Mesothelial cell of epicardium (in vitro differentiated cells): ENCODE results near the gene WRAP73. TPM values are rescaled to one million over a fixed set of nuclear protein-coding genes. Genes with fewer than 3 reads are reported as not detected.

Experiments
- DNase-seq, 2 experiments: peaks; one replicate each; pipeline ENCODE4 v3.0.0; 2021; ENCODE audit warnings: low spot score in 2 of 2; ENCODE audit not compliant: unreplicated experiment in 2 of 2
- H3K27ac Mint-ChIP-seq: 2 replicates; pipeline ENCODE4 v1.8.0; 2021; ENCODE audit warnings: mixed read lengths
- H3K27me3 Mint-ChIP-seq: 2 replicates; pipeline ENCODE4 v1.8.0; 2021; ENCODE audit warnings: low read depth, mixed read lengths
- H3K36me3 Mint-ChIP-seq: 2 replicates; pipeline ENCODE4 v1.8.0; 2021; ENCODE audit warnings: mixed read lengths
- H3K4me1 Mint-ChIP-seq: 2 replicates; pipeline ENCODE4 v1.8.0; 2021; ENCODE audit warnings: mixed read lengths
- H3K4me3 Mint-ChIP-seq: 2 replicates; pipeline ENCODE4 v1.8.0; 2021; ENCODE audit warnings: mild to moderate bottlenecking, moderate library complexity, mixed read lengths
- H3K9me3 Mint-ChIP-seq: 2 replicates; pipeline ENCODE4 v1.8.0; 2021; ENCODE audit warnings: mixed read lengths
- CTCF ChIP-seq: fragments of 200-600 bp; sonication (generic); IDR thresholded peaks from one replicate; pipeline ENCODE4 v1.5.0; 2021; ENCODE audit warnings: antibody characterized with exemption; ENCODE audit not compliant: unreplicated experiment
- total RNA-seq: library from RNA; stranded (reverse); gene quantifications from 3 replicates; pipeline ENCODE4 v1.2.1, GENCODE V29; 2021

Gene WRAP73
- total RNA-seq, 1 donor from 2014 or later, result 20.8 TPM

GRCh38 chr1:3598522-3599285, 51.2 kb downstream of the WRAP73 start:
- no peak for DNase-seq
- no peaks in the 10 kb centered on the region for H3K27me3 Mint-ChIP-seq
- no peaks in the 10 kb centered on the region for H3K9me3 Mint-ChIP-seq
- H3K27ac Mint-ChIP-seq, result peak overlapping the region; percentile 67
- peaks cover 20% of the 10 kb centered on the region for H3K4me1 Mint-ChIP-seq
- H3K4me3 Mint-ChIP-seq, result no peak overlapping the region
- H3K36me3 Mint-ChIP-seq, result peaks cover 6% of the 10 kb centered on the region
- TF ChIP-seq CTCF, result no peak

- Mint-ChIP-seq H3K27ac (peak overlapping the region; percentile 67), H3K36me3 (peaks cover 6% of the 10 kb centered on the region), H3K4me1 (peaks cover 20% of the 10 kb centered on the region), H3K27me3 (no peaks in the 10 kb centered on the region), H3K4me3 (peak overlapping the region; percentile 40), H3K9me3 (no peaks in the 10 kb centered on the region)
- DNase-seq, result no peak
- TF ChIP-seq CTCF, result no peak
Observed at GRCh38 chr1:3598051-3598491, 51.8 kb downstream of the WRAP73 start.

GRCh38 chr1:3597599-3597964, 52.3 kb downstream of the WRAP73 start:
- Mint-ChIP-seq H3K4me3 (peak overlapping the region; percentile 40), H3K27me3 (no peaks in the 10 kb centered on the region), H3K27ac (peak overlapping the region; percentile 82), H3K9me3 (no peaks in the 10 kb centered on the region), H3K36me3 (peaks cover 6% of the 10 kb centered on the region), H3K4me1 (peaks cover 20% of the 10 kb centered on the region)
- no peak for DNase-seq
- no peak for TF ChIP-seq CTCF

- Mint-ChIP-seq H3K4me3 (no peak overlapping the region), H3K36me3 (peaks cover 6% of the 10 kb centered on the region), H3K4me1 (peaks cover 20% of the 10 kb centered on the region), H3K9me3 (no peaks in the 10 kb centered on the region), H3K27me3 (no peaks in the 10 kb centered on the region), H3K27ac (peak overlapping the region; percentile 82)
- no peak for TF ChIP-seq CTCF
- DNase-seq, result no peak
Observed at GRCh38 chr1:3596663-3597598, 53.0 kb downstream of the WRAP73 start.

GRCh38 chr1:3595949-3596348, 54.0 kb downstream of the WRAP73 start:
- DNase-seq, result no peak
- Mint-ChIP-seq H3K27ac (peak overlapping the region; percentile 39), H3K4me3 (no peak overlapping the region), H3K4me1 (peaks cover 20% of the 10 kb centered on the region), H3K9me3 (no peaks in the 10 kb centered on the region), H3K36me3 (peaks cover 3% of the 10 kb centered on the region), H3K27me3 (no peaks in the 10 kb centered on the region)
- no peak for TF ChIP-seq CTCF
